ENCODE measurements around the gene OCRL. TPM values are rescaled to one million over a fixed set of nuclear protein-coding genes. Genes with fewer than 3 reads are reported as not detected.

Gene OCRL
- total RNA-seq, 1 experiment from 2014 or later: 53.7 TPM

DNA sequence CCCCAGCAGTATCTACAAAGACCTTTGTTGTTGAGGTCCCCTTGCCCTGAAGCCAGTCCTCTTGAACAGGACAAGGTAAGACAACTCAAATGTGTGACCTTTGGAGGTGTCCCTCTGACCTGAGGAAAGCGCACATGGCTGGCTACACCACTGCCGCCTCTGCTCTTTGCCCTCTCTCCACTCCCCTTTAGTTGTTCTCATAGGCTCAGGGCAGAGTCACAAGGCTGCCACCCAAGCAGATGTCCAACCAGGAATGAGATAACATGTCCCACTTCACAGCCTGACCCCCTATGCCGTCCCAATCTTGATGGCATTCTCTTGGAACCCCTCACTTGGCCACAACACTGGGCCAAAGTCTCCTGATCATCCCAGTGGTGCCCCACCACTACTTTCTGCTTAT lies 68.4 kb downstream of the OCRL start:
- Histone ChIP-seq H3K9me3 (ENCODE audit: control insufficient read depth, insufficient read depth, low read depth, low read length) (no peaks in the 10 kb centered on the region), H3K4me3 (ENCODE audit: low read depth in 2 of 2, low read length in 2 of 2) (no peak overlapping the region), H3K27ac (ENCODE audit: low read length) (no peak overlapping the region), H3K27me3 (ENCODE audit: control insufficient read depth, insufficient read depth, low read length) (no peaks in the 10 kb centered on the region), H3K36me3 (ENCODE audit: control insufficient read depth, insufficient read depth, low read length) (no peaks in the 10 kb centered on the region), H3K4me1 (ENCODE audit: control insufficient read depth, insufficient read depth, low read length) (0 out of 2 replicates have a peak, but pooled peaks cover 4% of the 10 kb centered on the region)
- intact Hi-C loops (cut with micrococcal nuclease; ENCODE audit: unreplicated experiment) (loop anchor here (10.0 kb wide), 2 partner anchors 296 to 586 kb away; partner anchors contain the start of gene UTP14A), in situ Hi-C loops (cut with HindIII; ENCODE audit: low pct_unique_long_range_greater_than_20kb, low sequenced_read_pairs) (no loop called here)
- POLR2A ChIA-PET: no interaction called here
- TF ChIP-seq SIN3A (IDR thresholded peaks at IDR 0.05; ENCODE audit: borderline replicate concordance, insufficient read depth, low read depth, low read length) (no peak), TCF7L2 (IDR thresholded peaks at IDR 0.05; ENCODE audit: low read depth, low read length) (no peak), POLR2AphosphoS5 (IDR thresholded peaks at IDR 0.05; ENCODE audit: low read depth, low read length) (no peak)
- TF ChIP-seq, protein P1, sequence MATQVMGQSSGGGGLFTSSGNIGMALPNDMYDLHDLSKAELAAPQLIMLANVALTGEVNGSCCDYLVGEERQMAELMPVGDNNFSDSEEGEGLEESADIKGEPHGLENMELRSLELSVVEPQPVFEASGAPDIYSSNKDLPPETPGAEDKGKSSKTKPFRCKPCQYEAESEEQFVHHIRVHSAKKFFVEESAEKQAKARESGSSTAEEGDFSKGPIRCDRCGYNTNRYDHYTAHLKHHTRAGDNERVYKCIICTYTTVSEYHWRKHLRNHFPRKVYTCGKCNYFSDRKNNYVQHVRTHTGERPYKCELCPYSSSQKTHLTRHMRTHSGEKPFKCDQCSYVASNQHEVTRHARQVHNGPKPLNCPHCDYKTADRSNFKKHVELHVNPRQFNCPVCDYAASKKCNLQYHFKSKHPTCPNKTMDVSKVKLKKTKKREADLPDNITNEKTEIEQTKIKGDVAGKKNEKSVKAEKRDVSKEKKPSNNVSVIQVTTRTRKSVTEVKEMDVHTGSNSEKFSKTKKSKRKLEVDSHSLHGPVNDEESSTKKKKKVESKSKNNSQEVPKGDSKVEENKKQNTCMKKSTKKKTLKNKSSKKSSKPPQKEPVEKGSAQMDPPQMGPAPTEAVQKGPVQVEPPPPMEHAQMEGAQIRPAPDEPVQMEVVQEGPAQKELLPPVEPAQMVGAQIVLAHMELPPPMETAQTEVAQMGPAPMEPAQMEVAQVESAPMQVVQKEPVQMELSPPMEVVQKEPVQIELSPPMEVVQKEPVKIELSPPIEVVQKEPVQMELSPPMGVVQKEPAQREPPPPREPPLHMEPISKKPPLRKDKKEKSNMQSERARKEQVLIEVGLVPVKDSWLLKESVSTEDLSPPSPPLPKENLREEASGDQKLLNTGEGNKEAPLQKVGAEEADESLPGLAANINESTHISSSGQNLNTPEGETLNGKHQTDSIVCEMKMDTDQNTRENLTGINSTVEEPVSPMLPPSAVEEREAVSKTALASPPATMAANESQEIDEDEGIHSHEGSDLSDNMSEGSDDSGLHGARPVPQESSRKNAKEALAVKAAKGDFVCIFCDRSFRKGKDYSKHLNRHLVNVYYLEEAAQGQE (IDR thresholded peaks at IDR 0.05; ENCODE audit: insufficient read depth in 1 of 2, low read depth in 2 of 2, low read length in 1 of 2): no peak
- TF ChIP-seq, protein P2, sequence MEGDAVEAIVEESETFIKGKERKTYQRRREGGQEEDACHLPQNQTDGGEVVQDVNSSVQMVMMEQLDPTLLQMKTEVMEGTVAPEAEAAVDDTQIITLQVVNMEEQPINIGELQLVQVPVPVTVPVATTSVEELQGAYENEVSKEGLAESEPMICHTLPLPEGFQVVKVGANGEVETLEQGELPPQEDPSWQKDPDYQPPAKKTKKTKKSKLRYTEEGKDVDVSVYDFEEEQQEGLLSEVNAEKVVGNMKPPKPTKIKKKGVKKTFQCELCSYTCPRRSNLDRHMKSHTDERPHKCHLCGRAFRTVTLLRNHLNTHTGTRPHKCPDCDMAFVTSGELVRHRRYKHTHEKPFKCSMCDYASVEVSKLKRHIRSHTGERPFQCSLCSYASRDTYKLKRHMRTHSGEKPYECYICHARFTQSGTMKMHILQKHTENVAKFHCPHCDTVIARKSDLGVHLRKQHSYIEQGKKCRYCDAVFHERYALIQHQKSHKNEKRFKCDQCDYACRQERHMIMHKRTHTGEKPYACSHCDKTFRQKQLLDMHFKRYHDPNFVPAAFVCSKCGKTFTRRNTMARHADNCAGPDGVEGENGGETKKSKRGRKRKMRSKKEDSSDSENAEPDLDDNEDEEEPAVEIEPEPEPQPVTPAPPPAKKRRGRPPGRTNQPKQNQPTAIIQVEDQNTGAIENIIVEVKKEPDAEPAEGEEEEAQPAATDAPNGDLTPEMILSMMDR (IDR thresholded peaks at IDR 0.05): no peak
- DNase-seq (ENCODE audit: low read depth, low spot score) (no peak), ATAC-seq (no peak)
- CTCF ChIA-PET: interaction anchor here (0.5 to 1.8 kb wide), 3 partner anchors 9 to 314 kb away, joined by 3 to 4 read pairs (median 4); no protein-coding TSS in a partner anchor
- BruUV-seq (replicated peaks): no TSS peak

DNA sequence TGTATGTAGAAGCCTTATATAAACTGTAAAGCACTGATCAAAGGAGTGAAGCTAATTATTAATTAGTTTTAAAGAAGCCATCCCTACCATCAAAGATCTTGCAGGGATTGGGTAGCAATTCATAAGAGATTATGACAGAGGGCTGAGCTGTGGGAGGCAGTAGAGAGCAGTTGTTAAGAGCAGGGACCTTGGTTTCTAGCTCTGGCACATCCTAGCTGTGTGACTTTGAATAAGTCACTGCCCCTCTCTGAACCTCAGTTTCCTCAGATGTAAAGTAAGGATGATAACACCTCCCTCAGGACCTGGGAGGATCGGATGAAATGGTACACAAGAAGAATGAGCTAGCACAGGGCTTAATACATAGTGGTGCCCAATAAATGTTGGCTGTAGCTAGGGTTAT lies 69.3 kb downstream of the OCRL start:
- ChIA-PET CTCF (interaction anchor here (0.5 to 1.8 kb wide), 3 partner anchors 9 to 296 kb away, joined by 3 to 4 read pairs (median 4); partner anchors contain the start of gene UTP14A), POLR2A (interaction anchor here (0.5 kb wide), 1 partner anchor 30 kb away, joined by 3 read pairs; no protein-coding TSS in a partner anchor)
- no peak for DNase-seq (ENCODE audit: low read depth, low spot score)
- in situ Hi-C loops (cut with HindIII; ENCODE audit: low pct_unique_long_range_greater_than_20kb, low sequenced_read_pairs) (no loop called here), intact Hi-C loops (cut with micrococcal nuclease; ENCODE audit: unreplicated experiment) (loop anchor here (10.0 kb wide), 2 partner anchors 295 to 585 kb away; partner anchors contain the start of gene UTP14A)
- 0 out of 2 replicates have a peak, but pooled peaks cover 4% of the 10 kb centered on the region for H3K4me1 ChIP-seq (ENCODE audit: control insufficient read depth, insufficient read depth, low read length)
- H3K27me3 ChIP-seq (ENCODE audit: control insufficient read depth, insufficient read depth, low read length): no peaks in the 10 kb centered on the region
- H3K27ac ChIP-seq (ENCODE audit: low read length): no peak overlapping the region
- no peaks in the 10 kb centered on the region for H3K9me3 ChIP-seq (ENCODE audit: control insufficient read depth, insufficient read depth, low read depth, low read length)
- no peak overlapping the region for H3K4me3 ChIP-seq (ENCODE audit: low read depth in 2 of 2, low read length in 2 of 2)
- no peak for ATAC-seq
- no peak for TF ChIP-seq TCF7L2 (IDR thresholded peaks at IDR 0.05; ENCODE audit: low read depth, low read length)
- TF ChIP-seq, protein P2 (IDR thresholded peaks at IDR 0.05): no peak; the same call in 1 of the 2 replicates
- TF ChIP-seq, protein P1 (IDR thresholded peaks at IDR 0.05; ENCODE audit: insufficient read depth in 1 of 2, low read depth in 2 of 2, low read length in 1 of 2): no peak
- no peak for TF ChIP-seq POLR2AphosphoS5 (IDR thresholded peaks at IDR 0.05; ENCODE audit: low read depth, low read length)
- TF ChIP-seq SIN3A (IDR thresholded peaks at IDR 0.05; ENCODE audit: borderline replicate concordance, insufficient read depth, low read depth, low read length): no peak
- BruUV-seq (replicated peaks): no TSS peak
- H3K36me3 ChIP-seq (ENCODE audit: control insufficient read depth, insufficient read depth, low read length): no peaks in the 10 kb centered on the region

All from Panc1 (cell line).